ENCODE results near the gene CSF2RB.
"Not testable (repeated sequence)": the region's sequence is repeated elsewhere in the genome, so short reads cannot be mapped to it uniquely, and the experiment has no call there.

The CSF2RB gene

GRCh38 chr22:36966851-36967540, 53.6 kb downstream of the CSF2RB start:
- no peak for DNase-seq (ENCODE audit: low read depth)

DNA sequence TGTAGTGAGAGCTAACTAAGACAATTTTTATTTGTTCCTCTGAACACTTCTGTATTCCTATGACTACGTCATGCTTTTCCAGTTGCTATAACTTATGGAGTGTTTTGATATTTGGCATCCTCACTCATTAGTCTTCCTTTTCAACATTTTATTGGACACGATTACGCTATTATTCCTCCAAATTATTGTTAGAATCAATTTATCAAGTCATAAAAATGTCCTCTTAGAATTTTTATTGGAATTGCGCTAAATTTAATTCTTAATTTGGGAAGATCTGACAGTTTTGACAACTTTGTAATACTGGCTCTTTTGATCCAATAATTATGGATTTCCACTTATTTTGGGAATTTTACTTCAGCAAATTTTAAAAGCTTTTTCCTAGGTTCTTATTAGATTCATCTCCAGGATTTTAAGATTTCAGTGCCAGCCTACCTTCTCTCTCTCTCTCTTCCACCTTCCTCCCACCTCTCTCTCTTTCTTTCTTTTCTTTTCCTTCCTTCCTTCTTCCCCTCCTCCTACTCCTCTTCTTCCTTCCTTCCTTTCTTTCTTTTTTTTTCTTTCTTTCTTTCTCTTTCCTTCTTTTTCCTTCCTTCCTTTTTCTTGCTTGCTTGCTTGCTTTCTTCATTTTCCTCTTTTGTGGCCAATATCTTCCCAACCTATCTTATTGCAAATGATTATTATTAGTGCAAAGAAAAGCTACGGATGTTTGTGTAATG, 55.0 kb downstream of the CSF2RB start:
- DNase-seq (ENCODE audit: low read depth): no peak

DNA sequence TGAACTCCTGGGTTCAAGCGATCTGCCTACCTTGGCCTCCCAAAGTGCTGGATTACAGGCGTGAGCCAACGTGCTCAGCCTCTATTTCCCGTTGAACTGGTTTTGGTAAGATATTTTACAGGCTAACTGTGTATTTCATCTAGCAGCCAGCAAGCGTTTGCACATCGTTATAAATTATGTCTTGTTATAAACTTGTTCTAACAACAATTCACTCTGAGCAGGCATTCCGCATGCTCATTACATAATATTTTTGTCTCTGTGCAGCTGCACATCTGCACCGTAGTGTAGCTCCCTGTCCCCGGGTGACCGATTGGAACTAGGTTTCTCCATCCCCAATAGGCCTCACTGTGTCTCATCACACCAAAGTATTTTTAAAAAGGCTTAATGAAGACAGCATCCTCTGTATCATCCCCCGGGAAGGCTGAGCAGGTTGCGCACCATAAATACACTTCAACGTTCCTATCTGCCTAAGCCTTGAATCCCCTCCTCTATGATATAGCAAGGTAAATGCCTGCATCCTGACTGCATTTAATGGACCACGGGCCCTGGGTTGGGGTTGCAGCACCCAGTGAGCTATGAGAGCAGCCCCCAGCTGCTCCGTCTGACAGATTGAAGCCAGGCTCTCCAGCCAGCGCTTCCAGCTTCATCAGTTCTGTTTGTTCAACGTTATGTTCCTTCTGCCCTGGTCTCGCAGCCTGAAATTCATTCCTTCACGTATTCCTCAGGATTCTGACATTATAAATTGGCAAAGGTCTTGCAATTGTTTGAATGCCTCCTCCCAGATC, 58.1 kb downstream of the CSF2RB start:
- no peak for DNase-seq (ENCODE audit: low read depth)

DNA sequence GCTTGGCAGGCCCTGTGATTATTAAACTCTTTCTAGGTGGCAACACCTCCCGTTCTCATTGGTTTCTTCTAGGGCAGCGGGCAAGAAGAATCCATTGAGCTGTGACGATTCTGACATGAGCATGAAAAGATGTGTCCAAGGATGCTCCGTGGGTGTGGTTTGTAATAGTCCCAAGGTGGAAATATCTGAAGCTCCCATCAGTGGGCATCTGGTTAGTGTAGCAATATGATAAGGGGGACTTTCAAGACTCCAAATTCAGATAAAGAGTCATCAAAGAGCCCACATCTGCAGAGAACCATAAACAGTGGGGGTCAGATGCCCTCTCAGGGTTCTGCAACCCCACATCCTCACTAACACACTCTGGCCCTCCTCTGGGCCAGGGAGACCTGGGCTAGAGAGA, 63.2 kb downstream of the CSF2RB start:
- no peak for DNase-seq (ENCODE audit: low read depth)

DNA sequence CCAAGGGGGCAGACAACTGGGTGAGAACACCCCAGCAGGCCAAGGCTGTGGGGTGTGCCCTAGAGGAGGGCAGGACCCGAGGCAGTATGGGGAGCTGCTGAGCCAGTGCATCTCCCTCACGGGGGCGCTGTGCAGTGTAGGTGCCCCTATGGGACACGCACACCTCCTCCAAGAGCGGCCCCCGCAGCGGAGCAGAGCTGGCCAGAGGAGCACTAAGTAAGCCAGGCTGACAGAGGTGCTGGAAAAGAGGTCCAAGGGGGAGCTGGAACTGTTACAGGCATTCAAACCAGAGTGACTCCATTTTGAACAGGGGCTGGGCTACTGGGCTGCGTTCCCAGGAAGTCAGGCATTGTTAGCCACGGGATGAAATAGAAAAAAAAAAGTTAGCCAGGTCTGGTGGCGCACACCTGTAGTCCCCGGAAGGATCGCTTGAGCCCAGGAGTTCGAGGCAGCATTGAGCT, 64.0 kb downstream of the CSF2RB start:
- peak; percentile 70 for DNase-seq (ENCODE audit: low read depth)

- DNase-seq (ENCODE audit: low read depth): peak; percentile 88
These were observed 64.7 kb downstream of the CSF2RB start for GRCh38 chr22:36977947-36978660.

- DNase-seq (ENCODE audit: low read depth): no peak
These were observed 65.8 kb downstream of the CSF2RB start for GRCh38 chr22:36979016-36979910.

DNA sequence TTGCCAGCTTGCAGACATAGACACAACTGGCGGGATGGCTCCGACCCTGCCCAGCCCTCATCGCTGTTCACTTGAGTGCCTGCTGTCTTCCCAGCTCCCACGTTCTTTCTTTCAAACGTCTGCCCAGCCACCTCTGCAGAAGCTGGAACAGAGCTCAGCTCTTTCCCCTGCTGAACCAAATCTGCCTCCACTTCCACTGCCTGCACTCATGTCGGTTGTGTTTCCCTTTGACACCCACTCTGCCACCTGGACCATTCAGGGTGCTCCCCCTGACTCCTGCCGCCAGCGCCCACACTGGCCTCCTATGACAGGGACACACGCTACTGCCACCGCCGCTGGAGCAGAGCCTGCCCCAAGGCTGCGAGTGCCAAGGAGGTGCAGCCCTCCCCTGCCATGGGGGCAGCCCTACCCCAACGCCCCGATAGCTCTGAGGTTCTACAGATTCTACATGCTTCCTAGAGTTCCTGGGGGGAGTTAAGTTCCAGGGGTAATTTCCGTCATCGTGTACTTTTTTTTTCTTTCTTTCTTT, 67.9 kb downstream of the CSF2RB start:
- DNase-seq (ENCODE audit: low read depth): no peak

GRCh38 chr22:36982136-36982535, 68.7 kb downstream of the CSF2RB start:
- no peak for DNase-seq (ENCODE audit: low read depth)

DNA sequence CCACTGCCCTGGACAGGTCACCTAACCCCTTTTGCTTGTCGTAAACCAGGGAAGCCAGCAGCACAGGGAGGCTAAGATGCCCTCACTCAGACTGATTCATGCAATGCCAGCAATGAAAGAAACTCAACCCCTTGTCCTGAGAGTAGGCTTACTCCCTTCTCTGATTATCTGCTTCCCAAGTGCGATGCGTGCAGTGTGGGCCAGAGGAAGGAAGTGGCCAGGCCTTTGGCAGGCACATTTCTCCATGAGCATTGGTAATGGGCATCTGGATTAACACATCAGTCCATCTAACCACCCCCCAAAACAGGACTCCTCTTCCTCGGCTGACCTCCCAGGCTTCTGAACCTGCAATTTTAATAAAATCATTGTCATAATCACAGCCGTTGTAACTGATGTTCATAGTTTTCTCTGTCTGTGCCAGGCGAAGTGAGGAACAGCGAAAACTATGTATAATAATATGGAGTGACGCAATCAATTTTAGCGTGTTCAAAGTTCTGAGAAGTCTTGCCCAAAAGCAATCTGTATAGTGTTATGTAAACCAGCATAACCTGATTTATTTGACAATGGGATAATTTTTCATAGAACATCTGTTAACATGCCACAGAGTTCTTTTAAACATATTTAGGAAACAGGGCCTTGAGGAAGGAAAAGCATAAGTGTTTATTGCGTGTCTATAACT, 71.9 kb downstream of the CSF2RB start:
- DNase-seq (ENCODE audit: low read depth): no peak

DNA sequence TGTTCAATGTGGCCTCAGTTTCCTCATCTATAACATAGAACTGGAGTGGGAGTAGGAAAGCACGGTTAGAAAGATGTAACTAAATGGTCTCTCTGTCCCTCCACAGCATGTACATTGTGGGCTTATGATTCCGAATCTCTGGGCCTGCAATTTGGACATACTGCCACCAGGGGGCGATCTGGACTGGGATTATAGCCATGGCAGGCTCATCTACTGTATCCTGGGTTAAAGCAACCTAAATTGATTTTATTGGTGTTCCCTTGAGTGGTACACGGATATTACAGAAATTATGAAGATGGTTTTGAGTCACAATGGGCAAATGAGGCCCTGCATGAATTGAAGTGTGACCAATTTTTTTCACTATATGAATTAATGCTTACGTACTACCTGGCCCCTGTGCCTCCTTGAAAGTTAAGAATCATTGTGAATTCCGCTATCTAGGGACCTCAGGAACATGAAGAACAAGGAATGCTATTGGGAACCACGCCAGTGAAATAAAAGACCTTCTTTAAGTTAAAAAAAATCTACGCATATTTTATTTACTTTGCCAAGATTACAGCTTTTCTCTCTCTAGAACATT, 72.9 kb downstream of the CSF2RB start:
- DNase-seq (ENCODE audit: low read depth): no peak

GRCh38 chr22:36988075-36988832, 74.8 kb downstream of the CSF2RB start:
- no peak for DNase-seq (ENCODE audit: low read depth)

DNA sequence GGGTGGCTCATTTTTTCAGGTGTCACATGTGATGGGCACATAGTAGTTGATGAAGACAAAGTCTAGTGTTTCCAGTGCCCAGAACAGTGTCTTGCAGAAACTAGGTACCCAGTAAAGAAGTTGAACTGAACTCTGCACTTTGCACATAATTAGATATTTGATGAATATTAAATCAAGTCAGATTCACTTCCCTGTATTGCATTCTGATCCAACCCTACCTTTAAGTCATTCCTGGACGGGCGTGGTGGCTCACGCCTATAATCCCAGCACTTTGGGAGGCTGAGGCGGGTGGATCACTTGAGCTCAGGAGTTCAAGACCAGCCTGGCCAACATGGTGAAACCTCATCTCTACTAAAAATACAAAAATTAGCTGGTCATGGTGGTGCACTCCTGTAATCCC, 75.6 kb downstream of the CSF2RB start:
- DNase-seq (ENCODE audit: low read depth): not testable (repeated sequence)

Measured in T follicular helper cell (primary cell).